HepG2 (cell line): ENCODE results near the gene MXRA8. TPM values are rescaled to one million over a fixed set of nuclear protein-coding genes. Genes with fewer than 3 reads are reported as not detected.
A peak's percentile ranks its signal among the peaks of the same experiment; 100 is the strongest.

Source experiments
- DMTF1 ChIP-seq: sonication (generic); formaldehyde crosslinking; IDR thresholded peaks from 2 replicates; pipeline ENCODE4 v1.4.0; 2020; ENCODE audit warnings: mild to moderate bottlenecking, missing genetic modification reagents
- DNMT1 ChIP-seq: sonication (generic); formaldehyde crosslinking; IDR thresholded peaks from 2 replicates; pipeline ENCODE4 v1.5.1; 2020; ENCODE audit warnings: mild to moderate bottlenecking, missing genetic modification reagents
- E2F2 ChIP-seq: sonication (generic); formaldehyde crosslinking; IDR thresholded peaks from 2 replicates; pipeline ENCODE4 v1.4.0; 2020; ENCODE audit warnings: missing genetic modification reagents, borderline replicate concordance
- FOXA3 ChIP-seq: IDR thresholded peaks from 2 replicates; pipeline ENCODE4 v1.6.1; 2016; ENCODE audit warnings: missing genetic modification reagents, missing compliant biosample characterization
- GPN1 ChIP-seq: sonication (generic); formaldehyde crosslinking; IDR thresholded peaks from 2 replicates; pipeline ENCODE4 v1.5.1; 2020; ENCODE audit warnings: missing genetic modification reagents, borderline replicate concordance
- MZF1 ChIP-seq: sonication (generic); formaldehyde crosslinking; IDR thresholded peaks from 2 replicates; pipeline ENCODE4 v1.8.1; 2023; ENCODE audit warnings: mild to moderate bottlenecking, missing genetic modification reagents, borderline replicate concordance
- PAX8 ChIP-seq: sonication (generic); formaldehyde crosslinking; IDR thresholded peaks from 2 replicates; pipeline ENCODE4 v1.8.0; 2022; ENCODE audit warnings: mild to moderate bottlenecking, missing genetic modification reagents, borderline replicate concordance
- POGK ChIP-seq: sonication (generic); formaldehyde crosslinking; conservative IDR thresholded peaks from 2 replicates; pipeline ENCODE4 v1.8.0; 2022; ENCODE audit warnings: mild to moderate bottlenecking, moderate library complexity, missing genetic modification reagents
- SRY ChIP-seq: sonication (generic); formaldehyde crosslinking; IDR thresholded peaks from 2 replicates; pipeline ENCODE4 v1.8.0; 2022; ENCODE audit warnings: mild to moderate bottlenecking, missing genetic modification reagents
- TAF1 ChIP-seq: sonication (generic); formaldehyde crosslinking; IDR thresholded peaks from 2 replicates; pipeline ENCODE4 v1.4.0; 2020; ENCODE audit warnings: missing genetic modification reagents
- TEAD3 ChIP-seq: optimal IDR thresholded peaks from 2 replicates; pipeline ENCODE3; 2016; ENCODE audit warnings: borderline replicate concordance
- ZFP82 ChIP-seq: sonication (generic); formaldehyde crosslinking; IDR thresholded peaks from 2 replicates; pipeline ENCODE4 v1.5.1; 2020; ENCODE audit warnings: mild to moderate bottlenecking, missing genetic modification reagents, borderline replicate concordance
- ZHX1 ChIP-seq: sonication (generic); formaldehyde crosslinking; IDR thresholded peaks from 2 replicates; pipeline ENCODE4 v1.8.1; 2022; ENCODE audit warnings: low read depth, mild to moderate bottlenecking, missing genetic modification reagents
- ZNF24 ChIP-seq: fragments of 450-650 bp; IDR thresholded peaks from 2 replicates; pipeline ENCODE4 v1.6.1; 2017; ENCODE audit warnings: antibody characterized with exemption, mild to moderate bottlenecking
- ZNF260 ChIP-seq: sonication (generic); formaldehyde crosslinking; IDR thresholded peaks from 2 replicates; pipeline ENCODE4 v1.4.0; 2020; ENCODE audit warnings: missing genetic modification reagents, low read depth, mild to moderate bottlenecking, borderline replicate concordance
- ZNF326 ChIP-seq: sonication (generic); formaldehyde crosslinking; IDR thresholded peaks from 2 replicates; pipeline ENCODE4 v1.4.0; 2020; ENCODE audit warnings: missing genetic modification reagents, borderline replicate concordance
- ZNF354B ChIP-seq: sonication (generic); formaldehyde crosslinking; IDR thresholded peaks from 2 replicates; pipeline ENCODE4 v1.8.0; 2022; ENCODE audit warnings: mild to moderate bottlenecking, missing genetic modification reagents
- ZNF878 ChIP-seq: sonication (generic); formaldehyde crosslinking; IDR thresholded peaks from 2 replicates; pipeline ENCODE4 v1.8.1; 2023; ENCODE audit warnings: mild to moderate bottlenecking, missing genetic modification reagents, moderate library complexity
- polyA plus RNA-seq, 8 experiments: library from polyadenylated mRNA; depleted of rRNA in 3 of 8; stranded (reverse) in 7 of 8; unstranded in 1 of 8; fragments of >200 nt; fragmentation: Illumina TruSeq in 4 of 8; extraction: Trizol in 4 of 8; gene quantifications; 2 replicates each; pipeline versions ENCODE4 v1.2.1 to v1.2.3, GENCODE V29; 2011 to 2016; ENCODE audit warnings: low read depth in 4 of 8, missing spikeins in 1 of 8, mixed read lengths in 1 of 8; ENCODE audit not compliant: insufficient read depth in 1 of 8
- total RNA-seq, 5 experiments: library from RNA; depleted of rRNA; stranded (reverse); fragments of >200 nt; fragmentation: Illumina TruSeq; extraction: Trizol; gene quantifications; 2 replicates each; pipeline ENCODE4 v1.2.3, GENCODE V29; 2016; ENCODE audit warnings: low read depth in 1 of 5
- TF ChIP-seq, protein P1 (sequence below): sonication (generic); formaldehyde crosslinking; IDR thresholded peaks from 2 replicates; pipeline ENCODE4 v1.8.0; 2022; ENCODE audit warnings: missing genetic modification reagents, low read depth, mild to moderate bottlenecking, borderline replicate concordance
- TF ChIP-seq, protein P2 (sequence below): sonication (generic); formaldehyde crosslinking; IDR thresholded peaks from 2 replicates; pipeline ENCODE4 v1.4.0; 2020; ENCODE audit warnings: missing genetic modification reagents, borderline replicate concordance

The MXRA8 gene
- total and polyA plus RNA-seq, 2 of the 13 experiments (the other 11 are each of a cell fraction or from before 2014, with no cell fraction given): 19.8 to 44.8 TPM

- TF ChIP-seq, protein P1, sequence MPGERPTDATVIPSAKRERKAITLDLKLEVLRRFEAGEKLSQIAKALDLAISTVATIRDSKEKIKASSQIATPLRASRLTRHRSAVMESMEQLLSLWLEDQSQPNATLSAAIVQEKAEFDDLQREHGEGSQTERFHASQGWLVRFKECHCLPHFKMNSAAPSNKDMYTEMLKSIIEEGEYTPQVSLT (CRISPR knock-in tag): no peak
- TF ChIP-seq DMTF1 (no peak), ZNF878 (CRISPR knock-in tag) (no peak), DNMT1 (CRISPR knock-in tag) (no peak), PAX8 (CRISPR knock-in tag) (peak; percentile 34; the same call in 1 of the 2 replicates), ZNF354B (CRISPR knock-in tag) (no peak), POGK (CRISPR knock-in tag) (no peak), ZHX1 (CRISPR knock-in tag) (no peak), FOXA3 (CRISPR knock-in tag) (no peak), SRY (CRISPR knock-in tag) (peak; percentile 34; the same call in 1 of the 2 replicates), ZNF326 (CRISPR knock-in tag) (no peak), TAF1 (CRISPR knock-in tag) (peak; percentile 16; the same call in 1 of the 2 replicates), ZNF24 (no peak), MZF1 (CRISPR knock-in tag) (no peak), E2F2 (no peak), GPN1 (CRISPR knock-in tag) (no peak), ZNF260 (CRISPR knock-in tag) (no peak), TEAD3 (CRISPR knock-in tag) (no peak), ZFP82 (CRISPR knock-in tag) (no peak)
- TF ChIP-seq, protein P2, sequence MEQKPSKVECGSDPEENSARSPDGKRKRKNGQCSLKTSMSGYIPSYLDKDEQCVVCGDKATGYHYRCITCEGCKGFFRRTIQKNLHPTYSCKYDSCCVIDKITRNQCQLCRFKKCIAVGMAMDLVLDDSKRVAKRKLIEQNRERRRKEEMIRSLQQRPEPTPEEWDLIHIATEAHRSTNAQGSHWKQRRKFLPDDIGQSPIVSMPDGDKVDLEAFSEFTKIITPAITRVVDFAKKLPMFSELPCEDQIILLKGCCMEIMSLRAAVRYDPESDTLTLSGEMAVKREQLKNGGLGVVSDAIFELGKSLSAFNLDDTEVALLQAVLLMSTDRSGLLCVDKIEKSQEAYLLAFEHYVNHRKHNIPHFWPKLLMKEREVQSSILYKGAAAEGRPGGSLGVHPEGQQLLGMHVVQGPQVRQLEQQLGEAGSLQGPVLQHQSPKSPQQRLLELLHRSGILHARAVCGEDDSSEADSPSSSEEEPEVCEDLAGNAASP (CRISPR knock-in tag): no peak
Observed at GRCh38 chr1:1308756-1309250, 49.6 kb downstream of the MXRA8 start (continued).
